Hematopoietic multipotent progenitor cell treated with erythropoietin and hydrocortisone succinate and interleukin-3 and kit ligand, for 15 days (in vitro differentiated cells): ENCODE results near the gene THBS3.
"Not testable (repeated sequence)": the region's sequence is repeated elsewhere in the genome, so short reads cannot be mapped to it uniquely, and the experiment has no call there.

Experiments used
- DNase-seq: peaks from one replicate; pipeline ENCODE4 v3.0.0-alpha.2; 2015; ENCODE audit warnings: low spot score

Gene THBS3

DNA sequence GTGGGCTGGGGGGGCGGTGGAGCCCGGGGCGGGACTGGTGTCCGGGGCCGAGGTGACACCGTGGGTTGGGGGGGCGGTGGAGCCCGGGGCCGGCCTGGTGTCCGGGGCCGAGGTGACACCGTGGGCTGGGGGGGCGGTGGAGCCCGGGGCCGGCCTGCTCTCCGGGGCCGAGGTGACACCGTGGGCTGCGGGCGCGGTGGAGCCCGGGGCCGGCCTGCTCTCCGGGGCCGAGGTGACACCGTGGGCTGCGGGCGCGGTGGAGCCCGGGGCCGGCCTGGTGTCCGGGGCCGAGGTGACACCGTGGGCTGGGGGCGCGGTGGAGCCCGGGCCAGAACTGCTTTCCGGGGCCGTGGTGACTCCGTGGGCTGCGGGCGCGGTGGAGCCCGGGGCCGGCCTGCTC lies 17.8 kb downstream of the THBS3 start:
- not testable (repeated sequence) for DNase-seq

DNA sequence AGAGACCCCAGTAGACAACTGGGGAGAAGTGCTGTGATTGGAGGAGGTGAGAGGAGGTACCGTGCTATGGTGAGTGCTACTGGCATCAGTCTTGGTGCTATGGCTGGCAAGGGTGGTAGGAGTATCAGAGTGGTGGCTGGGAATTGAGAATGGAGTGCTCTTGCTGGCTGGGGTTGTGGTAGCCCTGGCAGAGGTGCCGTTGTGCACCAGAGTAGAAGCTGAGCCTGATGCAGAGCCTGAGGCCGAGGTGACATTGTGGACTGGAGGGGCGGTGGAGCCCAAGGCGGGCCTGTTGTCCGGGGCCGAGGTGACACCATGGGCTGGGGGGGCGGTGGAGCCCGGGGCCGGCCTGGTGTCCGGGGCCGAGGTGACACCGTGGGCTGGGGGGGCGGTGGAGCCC lies 19.4 kb downstream of the THBS3 start:
- no peak for DNase-seq

DNA sequence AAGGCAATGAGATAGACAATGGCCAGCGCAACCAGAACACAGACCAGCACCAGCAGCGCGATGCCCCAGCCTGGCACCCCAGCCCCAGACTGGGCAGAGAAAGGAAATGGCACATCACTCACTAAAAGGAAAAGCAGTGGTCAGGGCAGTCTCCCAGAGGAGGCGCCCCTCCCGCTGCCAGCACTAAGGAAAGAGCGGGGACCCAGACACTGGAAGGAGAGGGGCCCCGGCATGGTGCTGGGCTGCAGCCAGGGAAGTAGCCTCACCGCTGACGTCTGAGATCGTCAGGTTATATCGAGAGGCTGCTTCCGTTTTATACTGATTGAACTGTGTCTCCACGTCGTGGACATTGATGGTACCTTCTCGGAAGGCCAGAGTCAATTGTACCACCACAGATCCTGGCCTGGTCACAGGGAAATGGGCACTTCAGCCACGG lies 20.2 kb downstream of the THBS3 start:
- no peak for DNase-seq

DNA sequence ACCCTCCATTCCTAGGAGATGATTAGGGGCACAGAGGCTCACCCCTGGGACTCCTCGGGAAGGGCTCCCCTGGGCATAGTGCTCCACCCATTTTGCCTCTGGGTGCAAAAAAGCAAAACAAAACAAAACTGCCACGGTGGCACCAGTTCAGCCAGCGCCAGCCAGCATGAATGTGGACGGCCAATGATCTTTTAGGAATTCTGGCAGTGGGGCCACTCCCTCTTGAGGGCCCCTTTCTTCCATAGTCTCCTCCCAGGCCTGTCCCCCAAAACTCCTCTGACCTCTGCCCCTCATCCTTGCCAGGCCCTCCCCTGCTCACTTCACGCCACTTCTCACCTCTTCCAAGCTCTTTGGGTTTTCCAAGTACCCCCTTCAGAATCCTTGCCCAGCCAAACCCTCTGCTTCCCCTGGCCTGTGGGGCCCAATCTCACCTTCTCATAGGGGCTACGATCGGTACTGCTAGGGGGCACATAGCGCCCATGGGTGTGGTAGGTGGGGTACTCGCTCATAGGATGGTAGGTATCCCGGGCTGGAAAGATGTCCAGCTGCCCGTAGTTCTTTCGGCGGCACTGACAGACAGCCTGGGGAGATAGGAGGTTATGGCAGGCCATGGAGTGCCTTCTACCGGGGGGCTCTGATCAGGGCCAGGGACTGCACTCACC lies 20.8 kb downstream of the THBS3 start:
- DNase-seq = no peak

DNA sequence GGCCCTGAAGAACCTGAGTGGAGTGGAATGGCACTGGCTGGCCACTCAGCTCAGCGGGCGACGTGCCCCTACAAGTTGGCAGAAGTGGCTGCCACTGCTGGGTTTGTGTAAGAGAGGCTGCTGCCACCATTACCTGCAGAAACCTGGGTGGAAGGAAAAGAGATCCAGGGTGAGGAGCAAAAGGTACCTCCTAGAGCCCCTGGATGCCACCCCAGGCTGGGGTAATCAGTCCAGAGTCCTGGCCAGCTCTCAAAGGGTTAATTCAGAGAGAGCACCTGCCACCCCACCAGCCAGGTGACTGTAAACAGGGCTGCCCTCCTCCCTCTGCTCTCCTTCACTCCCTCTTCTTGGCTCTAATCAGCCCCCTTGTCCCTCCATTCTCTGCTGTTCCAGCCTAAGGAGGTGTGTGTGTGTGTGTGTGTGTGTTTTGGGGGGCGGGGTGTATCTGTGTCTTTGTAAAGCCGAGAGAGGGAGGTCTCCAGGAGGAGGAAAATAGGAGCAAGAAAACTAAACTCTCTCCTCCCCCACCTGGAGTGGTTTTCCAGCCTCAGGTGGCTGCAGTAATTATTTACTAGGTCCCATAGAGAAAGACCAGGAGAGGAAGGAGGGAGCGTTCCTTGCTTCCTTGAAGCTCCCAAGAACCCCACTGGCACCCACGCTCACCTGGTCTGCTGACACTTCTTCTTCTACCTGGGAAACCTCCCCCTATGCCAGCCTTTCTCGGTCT lies 21.5 kb downstream of the THBS3 start:
- DNase-seq = no peak

DNA sequence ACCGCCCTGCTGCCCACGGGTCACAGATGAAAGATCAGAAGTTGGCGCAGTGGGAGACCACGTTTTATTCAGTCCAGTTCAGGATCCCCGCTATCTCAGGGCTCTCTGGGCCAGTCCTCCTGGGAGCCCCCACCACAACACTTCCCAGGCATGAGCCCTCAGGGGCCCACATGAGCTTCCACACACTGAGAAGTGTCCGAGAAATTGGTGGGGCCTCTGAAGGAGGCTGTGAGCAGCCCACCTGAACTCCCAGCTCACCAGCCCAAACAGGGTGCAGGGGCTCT lies 22.0 kb downstream of the THBS3 start:
- no peak for DNase-seq

DNA sequence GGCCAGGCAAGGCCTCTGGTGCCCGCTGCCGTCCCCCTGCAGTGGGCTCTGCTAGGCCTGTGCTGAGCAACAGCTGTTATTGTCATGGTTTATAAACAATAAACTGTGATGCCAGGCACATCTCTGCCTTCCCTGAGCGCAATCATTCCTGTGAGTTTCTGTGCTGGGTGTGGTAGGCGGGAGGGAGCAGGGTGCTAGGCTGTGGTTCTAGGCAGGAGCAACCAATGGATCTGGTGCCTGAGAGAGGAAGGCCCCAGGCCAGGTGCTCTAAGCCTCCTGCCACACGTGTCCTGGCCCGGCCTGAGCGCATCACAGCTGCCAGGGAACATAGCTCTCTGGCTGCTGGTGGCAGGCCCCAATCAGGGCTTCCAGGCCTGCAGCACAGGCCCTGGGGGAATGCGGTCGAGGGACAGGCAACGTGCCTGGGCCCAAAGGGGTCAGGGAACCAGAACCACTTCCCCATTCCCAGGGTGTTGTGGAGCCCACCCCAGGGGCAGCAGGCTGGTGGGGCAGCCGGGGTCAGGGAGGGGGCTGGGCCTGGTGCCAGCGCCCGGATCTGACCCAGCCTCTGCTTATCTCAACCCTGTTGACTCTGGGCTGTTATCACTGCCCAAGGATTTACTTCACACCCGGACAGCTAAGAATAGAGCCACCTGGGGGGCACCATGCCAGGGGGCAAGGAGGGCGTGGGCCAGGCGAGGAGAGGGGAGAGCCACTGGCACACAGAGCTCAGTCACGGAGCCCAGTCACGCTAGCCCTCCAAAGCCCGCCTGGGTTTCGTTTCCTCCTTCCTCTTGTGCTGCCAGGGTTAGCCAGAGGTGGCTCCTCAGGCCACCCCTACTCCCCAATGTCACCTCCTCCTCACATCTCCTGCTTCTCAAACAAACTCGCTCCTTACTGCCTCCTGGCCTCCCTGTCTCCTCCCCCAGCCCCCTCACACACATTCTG lies 22.6 kb downstream of the THBS3 start:
- no peak for DNase-seq

DNA sequence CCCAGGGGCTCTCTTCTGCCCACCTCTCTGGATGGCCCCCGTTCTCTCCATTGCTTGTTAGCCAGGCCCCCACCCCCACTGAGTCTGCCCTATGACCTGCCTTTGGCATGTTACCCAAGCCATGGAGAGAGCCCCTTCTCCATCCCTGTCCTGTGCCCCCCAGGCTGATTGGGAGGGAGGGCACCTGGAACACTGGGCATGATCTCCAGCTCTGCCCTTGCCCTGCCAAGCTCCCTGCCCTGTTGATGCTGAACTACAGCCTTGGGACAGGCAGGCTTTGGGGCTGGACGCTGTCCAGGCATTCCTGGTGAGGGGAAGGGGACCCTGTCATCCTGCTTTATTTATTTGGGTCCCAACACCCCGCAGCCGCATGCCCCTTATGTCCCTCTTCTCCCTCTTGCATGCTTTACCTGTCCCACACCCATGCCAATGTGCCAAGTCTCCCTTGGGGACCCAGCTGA lies 23.3 kb downstream of the THBS3 start:
- DNase-seq = no peak

DNA sequence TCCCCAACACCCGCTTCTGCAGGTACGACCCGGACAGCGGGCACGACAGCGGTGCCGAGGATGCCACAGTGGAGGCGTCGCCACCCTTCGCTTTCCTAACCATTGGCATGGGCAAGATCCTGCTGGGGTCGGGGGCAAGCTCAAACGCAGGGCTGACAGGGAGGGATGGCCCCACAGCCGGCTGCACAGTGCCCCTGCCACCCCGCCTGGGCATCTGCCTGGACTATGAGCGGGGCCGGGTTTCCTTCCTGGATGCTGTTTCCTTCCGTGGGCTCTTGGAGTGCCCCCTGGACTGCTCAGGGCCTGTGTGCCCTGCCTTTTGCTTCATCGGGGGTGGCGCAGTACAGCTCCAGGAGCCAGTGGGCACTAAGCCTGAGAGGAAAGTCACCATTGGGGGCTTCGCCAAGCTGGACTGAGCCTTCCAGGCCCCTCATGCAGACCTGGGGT lies 23.9 kb downstream of the THBS3 start:
- DNase-seq = no peak

DNA sequence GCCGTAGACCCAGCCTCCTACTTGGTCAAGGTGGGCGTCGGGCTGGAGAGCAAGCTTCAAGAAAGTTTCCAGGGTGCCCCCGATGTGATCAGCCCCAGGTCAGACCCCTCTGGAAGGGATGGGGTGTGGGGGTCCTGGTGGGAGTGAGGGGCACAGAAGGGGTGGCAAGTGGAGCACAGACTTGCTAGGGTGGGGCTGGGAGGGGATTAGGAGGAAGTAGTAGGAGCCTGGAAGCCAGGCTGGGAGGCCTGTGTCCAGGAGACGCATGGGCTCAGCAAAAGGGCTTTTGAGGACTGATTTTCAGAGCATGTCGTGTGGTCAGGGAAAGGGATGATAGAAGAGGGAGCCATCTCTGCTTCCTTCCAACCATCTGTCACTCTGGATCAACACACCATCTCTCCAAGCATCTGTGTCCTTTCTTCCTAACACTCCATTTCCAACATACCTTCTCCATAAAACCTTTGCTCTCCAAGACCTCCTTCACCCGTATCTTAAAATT lies 25.6 kb downstream of the THBS3 start:
- DNase-seq = no peak

DNA sequence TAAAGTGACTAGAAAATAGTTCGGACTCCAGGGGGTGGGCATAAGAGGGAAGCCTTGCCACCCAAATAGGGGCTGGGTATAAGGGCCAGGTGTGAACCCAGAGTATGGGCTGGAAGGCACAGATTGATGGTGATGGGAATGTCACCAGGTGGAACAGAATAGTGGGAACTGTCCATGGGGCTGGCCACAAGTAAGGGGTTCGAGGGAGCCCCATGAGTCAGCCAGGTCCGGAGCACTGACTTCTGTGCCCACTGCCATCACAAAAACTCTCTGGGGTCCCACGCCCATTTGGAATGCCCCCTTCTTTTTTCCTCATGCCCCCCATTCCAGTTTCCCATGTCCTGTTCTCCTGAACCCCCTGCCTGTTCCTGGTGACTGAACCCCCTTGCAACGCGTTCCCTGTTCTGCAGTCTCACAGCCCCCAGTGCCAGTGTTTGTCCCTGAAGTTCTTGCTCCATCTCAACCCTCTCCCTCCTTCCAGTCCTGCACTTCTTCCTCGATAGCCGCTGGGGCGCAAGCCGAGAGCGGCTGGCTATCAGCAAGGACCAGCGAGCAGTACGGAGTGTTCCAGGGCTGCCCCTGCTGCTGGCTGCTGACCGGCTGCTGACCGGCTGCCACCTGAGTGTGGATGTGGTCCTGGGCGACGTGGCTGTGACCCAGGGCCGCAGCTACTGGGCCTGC lies 26.2 kb downstream of the THBS3 start:
- DNase-seq = no peak

DNA sequence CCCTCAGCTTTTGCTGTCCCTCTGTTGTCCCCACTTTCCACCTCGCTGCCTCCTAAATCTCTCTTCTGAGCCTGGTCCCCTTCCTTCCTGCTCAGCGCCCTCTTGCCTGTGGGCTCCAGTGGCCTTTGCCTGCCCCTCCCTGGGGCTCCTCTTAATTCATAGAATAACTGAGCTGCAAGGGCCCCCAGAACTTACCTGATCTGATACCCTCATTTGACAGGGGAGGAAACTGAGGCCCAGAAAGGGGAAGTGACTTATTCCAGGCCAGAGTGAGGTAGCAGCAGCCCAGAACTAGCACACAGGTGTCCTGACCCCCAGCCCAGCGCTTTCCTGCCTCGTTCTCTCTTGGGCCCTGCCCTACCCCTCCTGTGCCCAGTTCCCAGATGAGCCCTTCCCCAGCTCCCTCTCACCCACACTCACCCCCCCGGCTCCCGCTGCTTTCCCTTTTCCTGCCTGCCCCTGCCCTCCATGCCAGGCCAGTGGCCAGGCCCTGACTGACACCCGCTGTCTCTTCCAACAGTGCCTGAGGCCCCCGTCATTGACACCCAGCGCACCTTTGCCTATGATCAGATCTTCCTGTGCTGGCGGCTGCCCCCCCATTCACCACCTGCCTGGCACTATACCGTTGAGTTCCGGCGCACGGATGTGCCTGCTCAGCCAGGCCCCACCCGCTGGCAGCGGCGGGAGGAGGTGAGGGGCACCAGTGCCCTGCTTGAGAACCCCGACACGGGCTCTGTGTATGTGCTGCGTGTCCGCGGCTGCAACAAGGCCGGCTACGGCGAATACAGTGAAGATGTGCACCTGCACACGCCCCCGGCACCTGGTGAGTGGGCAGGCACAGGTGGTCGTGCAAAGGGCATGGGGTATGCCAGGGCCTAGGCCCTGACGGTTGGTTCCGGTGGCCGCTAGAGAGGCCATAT lies 28.3 kb downstream of the THBS3 start:
- no peak for DNase-seq

DNA sequence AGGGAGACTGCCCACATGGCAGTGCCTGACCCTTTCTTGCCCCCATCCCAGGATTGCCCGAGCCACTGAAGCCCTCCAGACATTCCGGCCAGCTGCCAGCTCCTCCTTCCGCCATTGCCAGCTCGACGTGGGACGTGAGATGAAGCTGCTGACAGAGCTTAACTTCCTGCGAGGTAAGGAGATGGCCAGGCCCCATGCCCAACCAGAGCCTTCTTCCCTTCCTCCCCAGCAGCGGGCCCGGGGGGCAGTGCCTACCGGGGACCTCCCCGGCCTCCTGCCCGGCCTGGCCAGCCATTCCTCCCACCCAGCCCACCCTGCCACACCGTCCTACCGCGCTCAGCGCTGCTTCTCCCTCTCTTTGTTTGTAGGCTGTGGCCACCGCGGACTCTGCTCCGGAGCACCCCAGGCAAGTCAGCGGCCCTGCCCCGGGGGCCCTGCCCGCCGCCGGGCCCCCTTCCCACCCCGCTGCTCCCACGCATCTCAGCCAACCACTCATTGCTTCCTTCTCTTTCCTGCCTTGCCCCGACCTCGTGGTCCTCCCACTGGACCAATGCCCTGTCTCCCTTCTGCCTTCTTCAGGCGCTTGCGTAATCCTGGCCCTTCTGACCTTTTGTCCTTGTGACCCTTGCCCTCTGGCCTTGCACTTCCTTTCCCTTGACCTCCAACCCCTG lies 29.1 kb downstream of the THBS3 start:
- DNase-seq = no peak

DNA sequence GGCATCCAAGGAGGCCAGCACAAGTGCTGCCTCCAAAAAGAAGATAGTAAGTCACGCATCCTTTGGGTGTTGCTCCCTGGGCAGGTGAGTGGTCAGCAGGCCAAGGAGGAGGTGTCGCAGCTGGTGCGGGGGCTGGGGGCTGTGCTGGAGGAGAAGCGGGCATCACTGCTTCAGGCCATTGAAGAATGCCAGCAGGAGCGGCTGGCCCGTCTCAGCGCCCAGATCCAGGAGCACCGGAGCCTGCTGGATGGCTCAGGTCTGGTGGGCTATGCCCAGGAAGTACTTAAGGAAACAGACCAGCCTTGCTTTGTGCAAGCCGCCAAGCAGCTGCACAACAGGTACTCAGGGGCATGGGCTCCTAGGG lies 29.8 kb downstream of the THBS3 start:
- no peak for DNase-seq

DNA sequence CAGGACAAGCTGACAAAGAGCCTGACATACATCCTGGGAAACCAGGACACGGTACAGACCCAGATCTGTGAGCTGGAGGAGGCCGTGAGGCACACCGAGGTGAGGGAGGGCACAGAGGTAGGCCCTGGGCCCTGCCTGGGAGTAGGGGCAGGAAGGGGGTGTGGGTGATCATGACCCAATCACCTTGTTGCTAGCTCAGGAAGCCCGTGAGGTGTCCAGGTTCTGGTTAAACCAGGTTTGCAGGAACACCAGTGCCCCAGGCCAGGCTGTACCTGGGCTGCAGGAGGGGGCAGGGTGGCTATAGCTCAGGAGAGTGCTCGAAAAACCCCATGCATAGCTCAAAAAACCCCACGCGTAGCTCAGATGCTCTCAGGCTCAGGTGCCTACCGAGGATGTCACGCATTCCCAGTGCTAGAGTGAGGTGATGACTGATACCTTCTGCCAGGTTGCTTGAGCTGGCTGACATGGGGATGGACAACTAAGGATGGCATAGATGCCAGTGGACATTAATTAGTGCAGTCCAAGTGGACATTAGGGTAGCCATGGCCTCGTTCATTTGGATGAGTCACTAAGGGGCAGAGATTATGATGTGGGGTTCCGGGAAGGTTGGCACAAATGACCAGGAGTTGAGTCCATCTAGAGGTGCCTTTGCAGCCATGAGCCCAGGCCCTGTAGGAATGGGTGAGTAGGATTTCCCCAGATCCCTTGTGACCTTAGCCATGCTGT lies 30.3 kb downstream of the THBS3 start:
- no peak for DNase-seq

DNA sequence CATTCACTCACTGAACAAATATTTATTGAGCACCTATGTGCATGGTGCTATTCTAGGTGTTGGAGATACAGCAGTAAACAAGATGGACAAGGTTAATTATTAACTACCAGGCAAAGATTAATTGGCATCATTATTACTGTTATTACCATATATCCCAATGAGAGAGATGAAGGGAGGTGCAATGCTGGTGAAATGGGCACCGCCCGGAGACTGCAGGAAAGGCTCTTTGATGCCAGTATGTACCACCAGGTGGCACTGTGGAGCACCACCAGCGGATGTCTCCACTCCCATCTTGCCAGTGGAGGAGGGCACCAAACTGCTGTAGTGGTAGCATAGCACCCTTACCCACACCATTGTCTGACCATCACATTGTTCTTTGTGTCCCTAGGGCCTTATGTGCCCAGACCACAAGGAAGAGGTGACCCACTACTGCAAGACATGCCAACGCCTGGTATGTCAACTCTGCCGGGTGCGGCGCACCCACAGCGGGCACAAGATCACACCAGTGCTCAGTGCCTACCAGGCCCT lies 31.1 kb downstream of the THBS3 start:
- peak; percentile 88 for DNase-seq

DNA sequence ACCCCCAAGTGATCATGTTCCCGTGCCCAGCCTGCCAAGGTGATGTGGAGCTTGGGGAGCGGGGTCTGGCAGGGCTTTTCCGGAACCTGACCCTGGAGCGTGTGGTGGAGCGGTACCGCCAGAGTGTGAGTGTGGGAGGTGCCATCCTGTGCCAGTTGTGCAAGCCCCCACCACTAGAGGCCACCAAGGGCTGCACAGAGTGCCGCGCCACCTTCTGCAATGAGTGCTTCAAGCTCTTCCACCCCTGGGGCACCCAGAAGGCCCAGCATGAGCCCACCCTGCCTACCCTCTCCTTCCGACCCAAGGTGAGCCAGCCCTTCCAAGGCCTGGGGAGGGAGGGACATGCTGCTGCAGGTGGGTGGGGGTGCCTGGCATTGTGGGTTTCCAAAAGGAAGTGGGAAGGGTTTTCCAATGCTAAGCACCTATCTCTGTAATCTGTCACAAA lies 31.7 kb downstream of the THBS3 start:
- DNase-seq = no peak

DNA sequence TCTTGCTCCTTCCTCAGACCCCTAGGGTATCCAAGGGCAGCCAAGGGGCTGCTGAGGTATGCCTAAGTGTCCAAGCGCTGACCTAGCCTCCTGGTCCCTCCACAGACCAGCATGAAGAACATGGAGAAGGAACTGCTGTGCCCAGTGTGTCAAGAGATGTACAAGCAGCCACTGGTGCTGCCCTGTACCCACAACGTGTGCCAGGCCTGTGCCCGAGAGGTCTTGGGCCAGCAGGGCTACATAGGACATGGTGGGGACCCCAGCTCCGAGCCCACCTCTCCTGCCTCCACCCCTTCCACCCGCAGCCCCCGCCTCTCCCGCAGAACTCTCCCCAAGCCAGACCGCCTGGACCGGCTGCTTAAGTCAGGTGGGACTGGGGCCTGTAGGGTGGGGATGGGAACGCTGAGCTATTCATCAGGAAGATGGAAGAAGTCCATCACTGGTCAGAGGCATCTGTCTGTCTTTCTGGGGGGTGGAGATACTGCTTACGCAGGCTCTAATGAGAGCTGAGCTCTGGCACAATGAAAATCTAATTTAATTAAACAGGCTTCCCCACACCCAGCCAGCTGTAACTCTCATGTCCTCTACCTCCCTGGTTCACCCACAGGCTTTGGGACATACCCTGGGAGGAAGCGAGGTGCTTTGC lies 32.3 kb downstream of the THBS3 start:
- no peak for DNase-seq
